Measurements from ENCODE around the gene NFKBIZ. TPM values are rescaled to one million over a fixed set of nuclear protein-coding genes. Genes with fewer than 3 reads are reported as not detected.

The NFKBIZ gene
- total and polyA plus RNA-seq, 9 of the 15 experiments (the other 6 are each of a cell fraction or from before 2014, with no cell fraction given), result 1.2 to 13.7 (median 5.7) TPM

DNA sequence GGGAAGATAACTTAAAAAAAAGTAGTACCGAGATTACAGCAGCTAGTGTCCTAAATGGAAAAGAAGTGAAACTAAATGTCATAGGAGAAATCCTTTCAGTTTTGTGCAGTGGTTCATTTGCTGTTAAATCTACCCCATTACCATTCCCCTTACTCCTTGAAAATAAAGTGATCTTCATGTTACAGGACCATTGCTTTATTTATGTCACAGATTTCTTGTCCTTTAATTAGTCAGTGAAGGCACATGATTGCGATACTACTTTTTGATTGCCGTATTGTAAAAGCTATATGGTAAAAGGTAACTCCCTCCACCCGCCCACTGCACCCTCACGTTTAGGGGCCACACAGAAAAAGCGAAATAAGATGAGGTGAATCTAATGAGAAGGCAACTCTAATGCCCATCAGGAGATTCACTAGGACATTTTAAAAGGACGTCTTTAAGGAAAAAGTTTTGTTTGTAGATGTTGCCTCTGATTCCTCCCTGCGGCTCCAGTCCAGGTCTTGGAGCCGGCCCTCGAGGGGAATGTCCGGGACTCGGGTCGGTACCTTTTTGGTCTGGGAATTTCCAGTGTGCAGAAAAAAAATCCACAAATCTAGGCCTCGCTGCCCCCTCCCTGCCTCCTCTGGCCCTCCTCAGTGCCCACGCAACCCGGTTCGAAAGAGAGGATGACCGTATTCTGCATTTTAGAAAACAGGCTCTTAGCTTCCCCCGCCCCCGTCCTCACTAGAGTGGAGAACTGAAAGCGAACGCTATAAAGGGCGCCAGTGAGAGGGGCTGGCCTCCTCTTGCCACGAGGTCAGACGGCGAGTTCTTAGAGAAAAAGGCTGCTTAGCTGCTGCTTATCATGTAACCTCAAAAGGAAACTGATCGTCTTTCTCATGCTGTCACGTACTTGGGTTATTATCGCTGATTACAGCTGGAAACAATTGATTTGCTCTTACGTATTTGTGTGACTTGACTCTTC lies 21.8 kb upstream of the NFKBIZ start (continued):
- TF ChIP-seq ERF (CRISPR knock-in tag; IDR thresholded peaks at IDR 0.05) (no peak), ETV6 (IDR thresholded peaks at IDR 0.05; ENCODE audit: borderline replicate concordance in 1 of 2, low read depth in 2 of 2, low read length in 1 of 2) (no peak), ETV6 (CRISPR knock-in tag; IDR thresholded peaks at IDR 0.05; ENCODE audit: borderline replicate concordance) (no peak), ZC3H8 (IDR thresholded peaks at IDR 0.05) (no peak), HOMEZ (CRISPR knock-in tag; IDR thresholded peaks at IDR 0.05) (no peak), C11orf30 (IDR thresholded peaks at IDR 0.05; ENCODE audit: low read depth) (no peak), MAFF (IDR thresholded peaks at IDR 0.05; ENCODE audit: low read length) (no peak), ZNF3 (CRISPR knock-in tag; IDR thresholded peaks at IDR 0.05) (no peak), ZNF24 (IDR thresholded peaks at IDR 0.05) (no peak), TEAD4 (IDR thresholded peaks at IDR 0.05; ENCODE audit: low read length) (peak; percentile 54), TEAD4 (CRISPR knock-in tag; IDR thresholded peaks at IDR 0.05; ENCODE audit: borderline replicate concordance) (no peak), POLR2AphosphoS5 (IDR thresholded peaks at IDR 0.05; ENCODE audit: control insufficient read depth, insufficient read depth, low read depth, low read length) (no peak), ZFP36 (IDR thresholded peaks at IDR 0.05; ENCODE audit: low read depth, low read length, partially characterized antibody) (peak; percentile 6), PHTF2 (CRISPR knock-in tag; IDR thresholded peaks at IDR 0.05) (no peak), FOXP1 (CRISPR knock-in tag; IDR thresholded peaks at IDR 0.05) (no peak), BCL6 (CRISPR knock-in tag; IDR thresholded peaks at IDR 0.05) (no peak), ZC3H11A (IDR thresholded peaks at IDR 0.05; ENCODE audit: low read depth, low read length) (no peak), PYGO2 (tag; IDR thresholded peaks at IDR 0.05) (no peak)
- TF ChIP-seq, protein P1, sequence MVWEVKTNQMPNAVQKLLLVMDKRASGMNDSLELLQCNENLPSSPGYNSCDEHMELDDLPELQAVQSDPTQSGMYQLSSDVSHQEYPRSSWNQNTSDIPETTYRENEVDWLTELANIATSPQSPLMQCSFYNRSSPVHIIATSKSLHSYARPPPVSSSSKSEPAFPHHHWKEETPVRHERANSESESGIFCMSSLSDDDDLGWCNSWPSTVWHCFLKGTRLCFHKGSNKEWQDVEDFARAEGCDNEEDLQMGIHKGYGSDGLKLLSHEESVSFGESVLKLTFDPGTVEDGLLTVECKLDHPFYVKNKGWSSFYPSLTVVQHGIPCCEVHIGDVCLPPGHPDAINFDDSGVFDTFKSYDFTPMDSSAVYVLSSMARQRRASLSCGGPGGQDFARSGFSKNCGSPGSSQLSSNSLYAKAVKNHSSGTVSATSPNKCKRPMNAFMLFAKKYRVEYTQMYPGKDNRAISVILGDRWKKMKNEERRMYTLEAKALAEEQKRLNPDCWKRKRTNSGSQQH (CRISPR knock-in tag; IDR thresholded peaks at IDR 0.05), result no peak
- TF ChIP-seq, protein P2, sequence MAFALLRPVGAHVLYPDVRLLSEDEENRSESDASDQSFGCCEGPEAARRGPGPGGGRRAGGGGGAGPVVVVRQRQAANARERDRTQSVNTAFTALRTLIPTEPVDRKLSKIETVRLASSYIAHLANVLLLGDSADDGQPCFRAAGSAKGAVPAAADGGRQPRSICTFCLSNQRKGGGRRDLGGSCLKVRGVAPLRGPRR (CRISPR knock-in tag; IDR thresholded peaks at IDR 0.05), result no peak
- TF ChIP-seq, protein P3, sequence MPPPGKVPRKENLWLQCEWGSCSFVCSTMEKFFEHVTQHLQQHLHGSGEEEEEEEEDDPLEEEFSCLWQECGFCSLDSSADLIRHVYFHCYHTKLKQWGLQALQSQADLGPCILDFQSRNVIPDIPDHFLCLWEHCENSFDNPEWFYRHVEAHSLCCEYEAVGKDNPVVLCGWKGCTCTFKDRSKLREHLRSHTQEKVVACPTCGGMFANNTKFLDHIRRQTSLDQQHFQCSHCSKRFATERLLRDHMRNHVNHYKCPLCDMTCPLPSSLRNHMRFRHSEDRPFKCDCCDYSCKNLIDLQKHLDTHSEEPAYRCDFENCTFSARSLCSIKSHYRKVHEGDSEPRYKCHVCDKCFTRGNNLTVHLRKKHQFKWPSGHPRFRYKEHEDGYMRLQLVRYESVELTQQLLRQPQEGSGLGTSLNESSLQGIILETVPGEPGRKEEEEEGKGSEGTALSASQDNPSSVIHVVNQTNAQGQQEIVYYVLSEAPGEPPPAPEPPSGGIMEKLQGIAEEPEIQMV (tag; conservative IDR thresholded peaks at IDR 0.05; ENCODE audit: low read depth), result no peak
- TF ChIP-seq, protein P4, sequence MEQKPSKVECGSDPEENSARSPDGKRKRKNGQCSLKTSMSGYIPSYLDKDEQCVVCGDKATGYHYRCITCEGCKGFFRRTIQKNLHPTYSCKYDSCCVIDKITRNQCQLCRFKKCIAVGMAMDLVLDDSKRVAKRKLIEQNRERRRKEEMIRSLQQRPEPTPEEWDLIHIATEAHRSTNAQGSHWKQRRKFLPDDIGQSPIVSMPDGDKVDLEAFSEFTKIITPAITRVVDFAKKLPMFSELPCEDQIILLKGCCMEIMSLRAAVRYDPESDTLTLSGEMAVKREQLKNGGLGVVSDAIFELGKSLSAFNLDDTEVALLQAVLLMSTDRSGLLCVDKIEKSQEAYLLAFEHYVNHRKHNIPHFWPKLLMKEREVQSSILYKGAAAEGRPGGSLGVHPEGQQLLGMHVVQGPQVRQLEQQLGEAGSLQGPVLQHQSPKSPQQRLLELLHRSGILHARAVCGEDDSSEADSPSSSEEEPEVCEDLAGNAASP (IDR thresholded peaks at IDR 0.05), result no peak
